Right kidney (tissue), 9 donors: ENCODE results near the gene DNAH1.
"Not testable (repeated sequence)": the region's sequence is repeated elsewhere in the genome, so short reads cannot be mapped to it uniquely, and the experiment has no call there.

ENCODE experiments used
- DNase-seq: peaks from one replicate; pipeline ENCODE4 v3.0.0-alpha.2; 2016
- long read RNA-seq, 8 donors: transcript quantifications; one replicate each; lab custom pipeline, GENCODE V29; 2026

DNAH1 gene
- long read RNA-seq, donor 1: 0 reads
- long read RNA-seq, donor 2: 0 reads
- long read RNA-seq, donor 3, partial matches to known transcripts: 20 of 36 reads
- long read RNA-seq, donor 3, other reads (novel, unspliced or antisense): 16 of 36 reads
- long read RNA-seq, donor 4, partial matches to known transcripts: 24 of 24 reads
- long read RNA-seq, donor 4, other reads (novel, unspliced or antisense): 0 of 24 reads
- long read RNA-seq, donor 5: 0 reads
- long read RNA-seq, donor 6: 0 reads
- long read RNA-seq, donor 7, partial matches to known transcripts: 36 of 36 reads
- long read RNA-seq, donor 7, other reads (novel, unspliced or antisense): 0 of 36 reads
- long read RNA-seq, donor 8: 0 reads

GRCh38 chr3:52315977-52316764 is at the start of gene DNAH1:
DNAH1 (plus strand) TSS chr3:52316319; CDS start chr3:52322443, 6,124 bp downstream.
- no peak for DNase-seq

- no peak for DNase-seq
These were observed 48.1 kb upstream of the DNAH1 start for GRCh38 chr3:52268036-52268435.

- no peak for DNase-seq
These were observed 46.3 kb upstream of the DNAH1 start for GRCh38 chr3:52269776-52270175.

- DNase-seq: no peak
These were observed 45.8 kb upstream of the DNAH1 start for GRCh38 chr3:52270252-52270754.

- not testable (repeated sequence) for DNase-seq
These were observed 43.9 kb upstream of the DNAH1 start for GRCh38 chr3:52272172-52272571.

- DNase-seq: no peak
These were observed 43.3 kb upstream of the DNAH1 start for GRCh38 chr3:52272831-52273230.

- DNase-seq: not testable (repeated sequence)
These were observed 41.3 kb upstream of the DNAH1 start for GRCh38 chr3:52274781-52275180.

GRCh38 chr3:52277071-52277964 is 38.8 kb upstream of the DNAH1 start:
- DNase-seq: no peak

GRCh38 chr3:52277972-52278509 is 38.1 kb upstream of the DNAH1 start:
- DNase-seq: peak; percentile 99

GRCh38 chr3:52278510-52279069 is 37.5 kb upstream of the DNAH1 start, which contains the start of gene WDR82:
WDR82 (minus strand) TSS chr3:52278649; CDS start chr3:52278361, 288 bp downstream.
- peak; percentile 88 for DNase-seq

GRCh38 chr3:52279596-52279995 is 36.5 kb upstream of the DNAH1 start:
- peak; percentile 23 for DNase-seq

GRCh38 chr3:52280050-52280461 is 36.1 kb upstream of the DNAH1 start:
- DNase-seq: peak; percentile 35

GRCh38 chr3:52281981-52282801 is 33.9 kb upstream of the DNAH1 start:
- DNase-seq: peak; percentile 13

- DNase-seq: no peak
These were observed 32.8 kb upstream of the DNAH1 start for GRCh38 chr3:52283306-52283705.

- DNase-seq: not testable (repeated sequence)
These were observed 32.1 kb upstream of the DNAH1 start for GRCh38 chr3:52284051-52284450.

GRCh38 chr3:52286777-52287110 is 29.4 kb upstream of the DNAH1 start:
- no peak for DNase-seq

- DNase-seq: no peak
These were observed 27.4 kb upstream of the DNAH1 start for GRCh38 chr3:52288674-52289073.

- DNase-seq: no peak
These were observed 26.8 kb upstream of the DNAH1 start for GRCh38 chr3:52289338-52289746.

GRCh38 chr3:52289747-52290595 is 26.1 kb upstream of the DNAH1 start:
- DNase-seq: no peak
